Progenitor cell of endocrine pancreas (in vitro differentiated cells): Measurements from ENCODE around the gene DAAM2. TPM values are rescaled to one million over a fixed set of nuclear protein-coding genes. Genes with fewer than 3 reads are reported as not detected.

Experiments
- DNase-seq: peaks from one replicate; pipeline ENCODE4 v3.0.0; 2021; ENCODE audit warnings: low spot score; ENCODE audit not compliant: unreplicated experiment
- H3K27ac Mint-ChIP-seq: 2 replicates; pipeline ENCODE4 v1.8.0; 2021; ENCODE audit warnings: mild to moderate bottlenecking, moderate library complexity, mixed read lengths
- H3K27me3 Mint-ChIP-seq: 2 replicates; pipeline ENCODE4 v1.8.0; 2021; ENCODE audit warnings: mixed read lengths
- H3K36me3 Mint-ChIP-seq: 2 replicates; pipeline ENCODE4 v1.8.0; 2022; ENCODE audit warnings: mixed read lengths; ENCODE audit not compliant: insufficient read depth
- H3K4me1 Mint-ChIP-seq: 2 replicates; pipeline ENCODE4 v1.8.0; 2021; ENCODE audit warnings: low read depth, mixed read lengths
- H3K4me3 Mint-ChIP-seq: 2 replicates; pipeline ENCODE4 v1.8.0; 2021; ENCODE audit warnings: low read depth, mild to moderate bottlenecking, moderate library complexity, mixed read lengths
- H3K9me3 Mint-ChIP-seq: 2 replicates; pipeline ENCODE4 v1.8.0; 2021; ENCODE audit warnings: low read depth, mixed read lengths
- CTCF ChIP-seq: fragments of 200-600 bp; sonication (generic); IDR thresholded peaks from one replicate; pipeline ENCODE4 v1.5.0; 2021; ENCODE audit warnings: antibody characterized with exemption, mild to moderate bottlenecking; ENCODE audit not compliant: unreplicated experiment
- total RNA-seq: library from RNA; stranded (reverse); gene quantifications from 2 replicates; pipeline ENCODE4 v1.2.1, GENCODE V29; 2021

The DAAM2 gene
- total RNA-seq, 1 donor from 2014 or later: 6.3 TPM

GRCh38 chr6:39755231-39755630, 36.9 kb upstream of the DAAM2 start:
- Mint-ChIP-seq H3K4me3 (no peak overlapping the region), H3K36me3 (no peaks in the 10 kb centered on the region), H3K4me1 (no peaks in the 10 kb centered on the region), H3K27ac (no peak overlapping the region), H3K9me3 (no peaks in the 10 kb centered on the region), H3K27me3 (peaks cover 6% of the 10 kb centered on the region)
- DNase-seq: no peak
- TF ChIP-seq CTCF: no peak

GRCh38 chr6:39756582-39756981, 35.6 kb upstream of the DAAM2 start:
- TF ChIP-seq CTCF: no peak

GRCh38 chr6:39758905-39759605, 33.1 kb upstream of the DAAM2 start:
- Mint-ChIP-seq H3K36me3 (no peaks in the 10 kb centered on the region), H3K4me1 (no peaks in the 10 kb centered on the region), H3K9me3 (no peaks in the 10 kb centered on the region), H3K27ac (no peak overlapping the region), H3K27me3 (peaks cover 6% of the 10 kb centered on the region), H3K4me3 (no peak overlapping the region)
- no peak for TF ChIP-seq CTCF
- no peak for DNase-seq

More at GRCh38 chr6:39756582-39756981, 35.6 kb upstream of the DAAM2 start:
- DNase-seq: no peak
- no peaks in the 10 kb centered on the region for H3K4me1 Mint-ChIP-seq
- H3K27ac Mint-ChIP-seq: no peak overlapping the region
- H3K4me3 Mint-ChIP-seq: no peak overlapping the region
- no peaks in the 10 kb centered on the region for H3K9me3 Mint-ChIP-seq
- peaks cover 6% of the 10 kb centered on the region for H3K27me3 Mint-ChIP-seq
- H3K36me3 Mint-ChIP-seq: no peaks in the 10 kb centered on the region

GRCh38 chr6:39760226-39760952, 31.8 kb upstream of the DAAM2 start:
- H3K4me3 Mint-ChIP-seq: no peak overlapping the region
- no peaks in the 10 kb centered on the region for H3K36me3 Mint-ChIP-seq
- no peaks in the 10 kb centered on the region for H3K4me1 Mint-ChIP-seq
- H3K27ac Mint-ChIP-seq: no peak overlapping the region
- TF ChIP-seq CTCF: no peak
- no peak for DNase-seq
- H3K9me3 Mint-ChIP-seq: no peaks in the 10 kb centered on the region
- peaks cover 6% of the 10 kb centered on the region for H3K27me3 Mint-ChIP-seq

- H3K36me3 Mint-ChIP-seq: no peaks in the 10 kb centered on the region
- no peak for DNase-seq
- no peaks in the 10 kb centered on the region for H3K4me1 Mint-ChIP-seq
- no peak overlapping the region for H3K4me3 Mint-ChIP-seq
- TF ChIP-seq CTCF: no peak
- H3K27ac Mint-ChIP-seq: no peak overlapping the region
- H3K9me3 Mint-ChIP-seq: no peaks in the 10 kb centered on the region
- H3K27me3 Mint-ChIP-seq: no peaks in the 10 kb centered on the region
Observed at GRCh38 chr6:39765508-39766065, 26.6 kb upstream of the DAAM2 start.
